Activated CD4-positive, alpha-beta T cell treated with anti-CD3 and anti-CD28 coated beads, Interleukin-10, Interleukin-2, amounts not matched to agents 100 ng/mL and 50 ng/mL, durations not matched to agents 16 hours and 8 hours (primary cell): ENCODE results near the gene MPP4.
"Not testable (repeated sequence)": the region's sequence is repeated elsewhere in the genome, so short reads cannot be mapped to it uniquely, and the experiment has no call there.

Experiments used
- DNase-seq: peaks from one replicate; pipeline ENCODE4 v3.0.0-alpha.2; 2020

MPP4 gene

DNA sequence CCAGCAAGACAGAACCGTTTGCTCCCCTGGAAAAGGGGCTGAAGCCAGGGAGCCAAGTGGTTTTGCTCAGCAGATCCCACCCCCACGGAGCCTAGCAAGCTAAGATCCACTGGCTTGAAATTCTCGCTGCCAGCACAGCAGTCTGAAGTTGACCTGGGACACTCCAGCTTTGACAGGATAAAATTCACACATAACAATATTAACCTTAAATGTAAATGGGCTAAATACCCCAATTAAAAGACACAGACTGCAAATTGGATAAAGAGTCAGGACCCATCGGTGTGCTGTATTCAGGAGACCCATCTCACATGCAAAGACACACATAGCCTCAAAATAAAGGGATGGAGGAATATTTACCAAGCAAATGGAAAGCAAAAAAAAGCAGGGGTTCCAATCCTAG is 27.2 kb downstream of the MPP4 start:
- DNase-seq = not testable (repeated sequence)

DNA sequence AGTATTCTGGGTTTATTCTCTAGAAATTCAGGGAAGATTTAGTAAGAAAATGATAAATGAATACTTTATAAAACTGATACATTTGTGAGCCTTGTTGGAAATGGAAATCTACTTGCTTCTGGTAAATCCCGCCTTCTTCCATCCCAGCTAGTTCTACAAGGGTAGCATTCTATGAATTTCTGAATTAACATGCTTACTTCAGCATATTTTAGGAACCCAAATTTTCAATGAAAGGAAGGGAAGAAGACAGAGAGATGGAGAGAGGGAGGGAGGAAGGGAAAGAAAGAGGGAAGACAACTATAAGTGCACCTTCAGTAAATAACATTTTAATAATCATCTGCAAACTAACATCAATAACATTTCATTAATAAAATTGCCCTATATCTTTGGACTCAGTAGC is 28.6 kb downstream of the MPP4 start:
- DNase-seq = no peak

DNA sequence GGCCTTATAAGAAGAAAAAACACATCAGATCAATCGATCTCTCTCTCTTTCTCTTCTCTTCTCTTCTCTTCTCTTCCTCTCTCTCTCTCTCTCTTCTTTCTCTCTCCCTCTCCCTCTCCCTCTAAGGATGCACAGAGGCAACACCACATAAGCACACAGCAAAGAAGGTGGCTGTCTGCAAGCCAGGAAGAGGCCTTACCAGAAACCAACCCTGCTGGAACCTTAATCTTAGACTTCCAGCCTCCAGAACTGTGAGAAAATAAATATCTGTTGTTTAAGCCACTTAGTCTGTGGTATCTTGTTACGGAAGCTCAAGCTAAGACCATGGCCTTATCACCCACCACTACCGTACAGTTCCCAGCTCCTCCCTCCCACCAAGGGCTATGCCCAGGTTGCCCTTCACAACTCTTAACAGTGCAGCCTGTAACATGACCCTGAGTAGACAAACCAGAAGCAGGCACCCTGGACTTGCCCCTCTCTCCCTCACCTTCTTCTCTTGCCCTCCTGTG is 30.0 kb downstream of the MPP4 start:
- no peak for DNase-seq

DNA sequence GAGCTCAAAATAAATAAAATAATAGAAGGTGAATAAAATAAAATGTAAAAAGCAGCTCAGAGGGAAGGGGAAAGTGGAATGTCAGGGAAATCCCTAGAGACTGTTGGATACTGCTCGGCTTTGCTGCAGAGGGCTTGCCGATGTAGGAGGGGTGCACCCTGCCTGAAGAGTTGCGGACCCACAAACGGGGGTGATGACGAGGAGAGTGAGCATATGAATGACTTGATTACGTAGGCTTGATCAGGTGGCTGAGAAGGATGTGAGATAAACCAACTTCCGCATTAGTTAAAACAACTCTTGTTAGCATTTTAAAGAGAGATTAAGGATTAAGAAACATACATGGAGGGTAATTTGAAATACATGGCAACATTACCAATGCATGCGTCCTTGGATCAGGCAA is 34.1 kb downstream of the MPP4 start:
- no peak for DNase-seq

- no peak for DNase-seq
Measured at GRCh38 chr2:201661366-201661765, 37.1 kb downstream of the MPP4 start.

GRCh38 chr2:201660293-201660895 is 38.0 kb downstream of the MPP4 start:
- no peak for DNase-seq

GRCh38 chr2:201656740-201657139 is 41.7 kb downstream of the MPP4 start:
- no peak for DNase-seq

- no peak for DNase-seq
Measured at GRCh38 chr2:201656102-201656501, 42.3 kb downstream of the MPP4 start.

GRCh38 chr2:201654616-201655384 is 43.6 kb downstream of the MPP4 start:
- DNase-seq = no peak

DNA sequence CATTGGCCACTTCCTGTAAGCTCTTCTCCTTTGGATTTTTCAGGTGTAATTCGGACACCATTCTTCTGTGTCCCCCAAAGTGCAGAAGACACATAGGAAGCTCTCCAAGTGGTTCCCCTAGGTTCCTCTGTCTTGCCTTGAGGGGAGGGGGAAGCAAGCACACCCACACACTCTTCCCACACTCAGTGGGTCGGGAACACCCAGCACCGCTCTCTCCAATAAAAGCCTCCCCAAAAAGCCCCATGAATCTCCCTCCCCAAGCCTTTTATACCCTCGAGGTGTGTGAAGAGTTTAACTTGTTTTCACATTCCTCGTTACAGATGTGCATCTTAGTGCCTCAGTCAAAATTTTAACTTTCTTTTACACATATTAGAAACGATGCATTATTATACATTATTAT is 45.2 kb downstream of the MPP4 start:
- DNase-seq = no peak

GRCh38 chr2:201649442-201649841 is 49.0 kb downstream of the MPP4 start:
- DNase-seq = no peak

DNA sequence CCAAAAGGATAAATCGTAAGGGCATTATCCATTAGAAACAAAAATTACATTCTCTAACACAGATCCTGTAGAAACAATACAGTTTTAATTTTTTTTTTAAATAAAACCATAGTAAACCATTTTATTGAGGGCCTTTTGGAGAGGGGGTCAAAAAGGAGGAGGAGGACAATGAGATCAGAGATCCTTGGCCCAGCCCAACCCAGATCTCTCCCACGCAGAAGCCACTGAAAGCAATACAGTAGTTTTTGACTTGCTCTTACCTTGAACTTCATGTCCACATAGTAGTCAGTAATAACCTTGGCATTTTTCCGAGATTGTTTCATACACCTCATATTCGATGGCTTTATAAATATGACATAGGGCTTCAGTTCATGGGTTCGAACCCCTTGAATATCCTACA is 51.0 kb downstream of the MPP4 start:
- DNase-seq = no peak

DNA sequence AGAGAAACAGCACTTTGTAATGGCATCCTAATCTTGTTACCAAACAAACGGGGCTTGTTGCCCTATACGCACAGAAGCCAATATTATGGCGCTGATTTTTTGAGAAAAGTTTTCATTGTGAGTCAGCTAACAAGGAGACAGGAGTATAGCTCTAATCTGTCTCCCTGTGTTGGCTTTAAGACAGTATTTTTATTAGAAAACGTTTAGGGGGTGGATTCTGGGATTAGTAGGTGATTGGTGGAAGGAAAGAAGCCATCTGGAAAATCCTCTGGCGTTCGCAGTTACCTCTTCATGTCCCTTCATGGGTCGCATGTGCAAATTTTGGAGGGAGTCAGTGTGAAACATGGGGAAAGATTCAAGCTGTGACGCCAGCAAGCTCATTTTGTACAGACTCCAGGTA is 54.4 kb downstream of the MPP4 start:
- DNase-seq = no peak

DNA sequence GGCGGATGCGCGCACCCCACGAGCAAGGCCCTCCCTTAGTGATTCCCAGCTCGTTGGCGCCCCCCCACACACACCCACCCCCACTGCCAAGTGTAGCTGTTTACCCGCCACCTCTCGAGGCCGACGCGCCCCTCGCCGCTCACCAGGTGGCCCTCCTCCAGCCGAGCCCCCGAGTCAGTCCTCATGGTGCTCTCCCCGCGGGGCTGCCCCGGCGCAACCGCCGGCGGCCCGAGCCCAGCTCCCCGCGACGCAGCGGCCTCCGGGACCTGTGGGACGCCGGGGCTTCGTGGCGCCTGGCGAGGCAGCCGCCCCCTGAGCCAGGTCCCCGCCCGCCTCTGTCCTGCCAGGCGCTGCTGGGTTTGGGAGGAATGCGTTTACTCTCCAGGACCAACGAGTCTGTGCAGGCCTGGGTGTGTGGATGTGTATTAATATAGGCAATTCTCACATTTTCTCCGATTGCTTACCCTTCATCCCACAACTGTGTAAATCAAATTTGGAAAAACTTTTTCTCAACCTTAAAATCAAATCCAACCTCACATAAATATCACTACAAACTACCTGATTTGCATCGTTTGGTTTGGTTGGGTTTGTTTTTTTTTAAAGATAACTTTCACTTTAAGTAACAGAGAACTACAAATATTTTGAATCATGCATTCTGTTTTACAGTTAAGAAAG is 55.1 kb downstream of the MPP4 start, which contains the start of gene TMEM237:
TSS of gene TMEM237 (minus strand) at position 288 of the 675 bp plus-strand sequence. CDS start at position 185, 103 bp downstream.
- no peak for DNase-seq

GRCh38 chr2:201642579-201643215 is 55.7 kb downstream of the MPP4 start:
- peak; percentile 90 for DNase-seq

DNA sequence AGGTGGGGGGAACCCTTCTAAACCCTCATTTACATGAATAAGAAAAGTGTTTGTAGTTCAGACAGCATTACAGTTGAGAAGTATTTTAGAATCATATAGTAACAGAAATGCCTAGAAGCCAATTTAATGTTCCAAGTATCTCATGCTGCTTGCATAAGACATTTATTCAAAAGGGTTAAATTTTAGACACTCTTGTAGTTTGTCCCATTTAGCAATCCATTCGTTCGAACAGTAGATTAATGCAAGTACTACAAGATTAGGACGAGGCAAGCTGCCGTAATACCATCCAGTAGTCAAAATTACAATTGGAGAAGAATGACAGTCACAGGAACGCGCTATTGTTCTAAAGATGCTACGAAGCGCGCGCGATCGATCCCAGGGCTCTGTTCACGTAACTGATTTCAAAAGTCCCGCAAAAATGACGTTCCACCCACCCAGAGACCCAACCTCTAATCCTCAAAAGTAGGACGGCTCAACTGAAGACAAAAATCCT is 56.3 kb downstream of the MPP4 start:
- no peak for DNase-seq

GRCh38 chr2:201639205-201639604 is 59.2 kb downstream of the MPP4 start:
- peak; percentile 28 for DNase-seq

- DNase-seq = no peak
Measured at GRCh38 chr2:201638326-201638725, 60.1 kb downstream of the MPP4 start.

DNA sequence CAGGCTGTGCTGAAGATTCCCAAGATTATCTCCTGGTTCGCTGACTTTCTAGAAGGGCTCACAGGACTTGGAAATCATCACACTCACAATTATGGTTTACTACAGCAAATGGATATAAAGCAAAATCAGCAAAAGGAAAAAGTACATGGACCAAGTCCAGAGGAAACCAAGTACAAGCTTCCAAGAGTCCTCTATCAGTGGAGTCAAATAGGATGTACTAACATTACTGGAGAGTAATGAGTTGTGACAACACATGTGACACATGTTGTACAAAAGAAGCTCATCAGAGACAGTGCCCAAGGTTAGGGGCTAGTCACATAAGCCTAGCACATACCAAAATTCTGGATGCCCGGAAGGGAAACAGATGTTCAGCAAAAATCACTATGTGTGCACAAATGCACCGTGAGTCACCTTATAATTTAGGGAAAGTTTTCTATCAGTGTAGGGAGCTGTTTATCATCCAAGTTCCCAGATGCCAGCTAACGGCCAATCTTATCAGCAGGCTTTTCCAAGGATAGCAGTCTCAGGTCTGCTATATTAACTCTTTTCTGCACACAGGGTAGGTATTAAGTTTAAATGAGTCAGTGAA is 64.7 kb downstream of the MPP4 start:
- DNase-seq = no peak

GRCh38 chr2:201631041-201631440 is 67.4 kb downstream of the MPP4 start:
- no peak for DNase-seq

DNA sequence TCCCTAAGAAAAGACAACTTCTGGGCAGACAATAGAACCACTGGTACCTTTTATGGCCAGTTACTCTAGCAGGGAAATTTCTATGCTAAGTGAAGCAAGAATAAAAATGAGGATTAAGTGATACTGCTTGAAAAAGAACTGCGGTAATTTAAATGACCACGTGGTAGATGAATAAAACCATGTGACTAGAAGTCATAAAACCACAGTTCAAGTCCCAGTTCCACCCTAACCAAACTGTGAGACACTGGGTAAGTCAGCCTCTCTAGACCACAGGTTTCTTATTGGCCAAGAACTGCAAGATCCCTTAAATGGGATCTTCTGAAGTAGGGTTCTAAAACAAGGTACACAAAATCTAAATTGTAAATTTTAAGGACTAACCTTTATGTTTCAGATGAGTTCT is 67.9 kb downstream of the MPP4 start:
- DNase-seq = no peak

GRCh38 chr2:201628545-201628944 is 69.9 kb downstream of the MPP4 start:
- DNase-seq = no peak
